Endothelial cell of umbilical vein (primary cell): Measurements from ENCODE around the gene KIAA0753. TPM values are rescaled to one million over a fixed set of nuclear protein-coding genes. Genes with fewer than 3 reads are reported as not detected.

Experiments used
- BruUV-seq: library from RNA; stranded (reverse); fragments of 400-500 nt; replicated peaks from 2 replicates; lab custom pipeline; 2021; lab: Mats Ljungman, UMichigan
- CTCF ChIA-PET: fragments of 300-600, 350-600 bp; sonication (Branson Sonifier 250); formaldehyde crosslinking; loops from one replicate; lab custom pipeline; 2021; ENCODE audit warnings: antibody characterized with exemption, inconsistent platforms; lab: Charles Lee
- POLR2A ChIA-PET: fragments of 300-600, 350-600 bp; sonication (Branson Sonifier 250); formaldehyde crosslinking; loops from one replicate; lab custom pipeline; 2021; ENCODE audit warnings: antibody characterized with exemption, inconsistent platforms; lab: Charles Lee
- DNase-seq: peaks from one replicate; pipeline ENCODE4 v3.0.0-alpha.2; 2011; ENCODE audit warnings: low read depth, low spot score
- FAIRE-seq: peaks from 2 replicates; lab custom pipeline; 2011; peaks lifted over from hg19 to GRCh38; lab: Jason Lieb, UNC
- H2AFZ ChIP-seq: 2 replicates; pipeline ENCODE4 v1.6.0; 2012; ENCODE audit warnings: low read depth, low read length, control low read depth, inconsistent platforms
- H3K27ac ChIP-seq: 2 replicates; pipeline ENCODE4 v1.5.1; 2011; ENCODE audit warnings: low read depth, mild to moderate bottlenecking, control low read depth, low read length, moderate library complexity; ENCODE audit not compliant: insufficient read depth
- H3K27me3 ChIP-seq, 2 experiments: 2 replicates each; pipeline versions ENCODE4 v1.6.0 to v1.6.1; 2011; ENCODE audit warnings: low read length in 2 of 2, mixed read lengths in 1 of 2; ENCODE audit not compliant: control insufficient read depth in 2 of 2, insufficient read depth in 2 of 2
- H3K36me3 ChIP-seq, 2 experiments: 2 replicates in 1 of 2; 3 replicates in 1 of 2; pipeline ENCODE4 v1.5.1; 2011; ENCODE audit warnings: low read length in 2 of 2, mild to moderate bottlenecking in 1 of 2, moderate library complexity in 1 of 2; ENCODE audit not compliant: control insufficient read depth in 2 of 2, insufficient read depth in 2 of 2; ENCODE audit errors: extremely low read depth in 1 of 2
- H3K4me1 ChIP-seq: 3 replicates; pipeline ENCODE4 v1.5.1; 2011; ENCODE audit warnings: mild to moderate bottlenecking, low read length; ENCODE audit not compliant: control insufficient read depth, insufficient read depth; ENCODE audit errors: extremely low read depth
- H3K4me2 ChIP-seq: 2 replicates; pipeline ENCODE4 v1.6.1; 2011; ENCODE audit warnings: low read length, control low read depth, mixed read lengths; ENCODE audit not compliant: insufficient read depth
- H3K4me3 ChIP-seq, 3 experiments: fragments of 200-600 bp in 1 of 3; sonication (generic), shearing (Covaris generic) in 1 of 3; replicated peaks in 1 of 3; 2 replicates each; pipeline ENCODE4 v1.5.1; 2011 to 2016; ENCODE audit warnings: control low read depth in 3 of 3, low read length in 3 of 3, mild to moderate bottlenecking in 2 of 3, inconsistent platforms in 1 of 3, low read depth in 1 of 3, moderate library complexity in 1 of 3; ENCODE audit not compliant: insufficient read depth in 1 of 3
- H3K79me2 ChIP-seq: 2 replicates; pipeline ENCODE4 v1.6.0; 2012; ENCODE audit warnings: low read length, inconsistent platforms; ENCODE audit not compliant: control insufficient read depth, insufficient read depth
- H3K9ac ChIP-seq: replicated peaks from 2 replicates; pipeline ENCODE3; 2011; ENCODE audit warnings: low read length, control low read depth; ENCODE audit not compliant: insufficient read depth; ENCODE audit errors: extremely low read depth
- H3K9me1 ChIP-seq: replicated peaks from 3 replicates; pipeline ENCODE4 v1.6.0; 2011; ENCODE audit warnings: mild to moderate bottlenecking, low read length; ENCODE audit not compliant: control insufficient read depth, insufficient read depth; ENCODE audit errors: extremely low read depth
- H3K9me3 ChIP-seq: replicated peaks from 2 replicates; pipeline ENCODE4 v1.5.1; 2012; ENCODE audit warnings: low read length, inconsistent platforms; ENCODE audit not compliant: control insufficient read depth, insufficient read depth
- H4K20me1 ChIP-seq: replicated peaks from 2 replicates; pipeline ENCODE3; 2011; ENCODE audit warnings: mild to moderate bottlenecking, low read length; ENCODE audit not compliant: control insufficient read depth, insufficient read depth; ENCODE audit errors: extremely low read depth
- FOS ChIP-seq: IDR thresholded peaks from 2 replicates; pipeline ENCODE4 v1.6.1; 2011; ENCODE audit warnings: mild to moderate bottlenecking, low read length, moderate library complexity, borderline replicate concordance; ENCODE audit not compliant: insufficient read depth
- GATA2 ChIP-seq: IDR thresholded peaks from 2 replicates; pipeline ENCODE4 v1.7.0; 2011; ENCODE audit warnings: low read depth, mild to moderate bottlenecking, moderate library complexity, mixed read lengths, low read length; ENCODE audit not compliant: insufficient read length, insufficient read depth
- MAX ChIP-seq: IDR thresholded peaks from 2 replicates; pipeline ENCODE4 v1.6.1; 2011; ENCODE audit not compliant: insufficient read depth, insufficient read length
- POLR2A ChIP-seq: IDR thresholded peaks from 2 replicates; pipeline ENCODE4 v1.6.1; 2012; ENCODE audit warnings: low read depth, mild to moderate bottlenecking, control low read depth, low read length
- dilution Hi-C: fragments of 300-500 bp; cut with MboI; formaldehyde crosslinking; loops from one replicate; pipeline ENCODE4 v1.15.0; 2019; ENCODE audit warnings: low sequenced_read_pairs; ENCODE audit not compliant: extremely low pct_ligation_motif_present
- intact Hi-C: fragments of 100-400 bp; cut with micrococcal nuclease; formaldehyde crosslinking; loops from one replicate; pipeline ENCODE4 v1.10.0; 2022
- polyA plus RNA-seq, 4 experiments: library from polyadenylated mRNA; depleted of rRNA in 3 of 4; stranded (reverse) in 3 of 4; unstranded in 1 of 4; fragments of >200 nt; gene quantifications; 2 replicates each; pipeline versions ENCODE4 v1.2.1 to v1.2.3, GENCODE V29; 2011 to 2012; ENCODE audit warnings: missing spikeins in 1 of 4
- total RNA-seq: library from RNA; stranded (reverse); gene quantifications from 2 replicates; pipeline ENCODE4 v1.2.3, GENCODE V29; 2021
- TF ChIP-seq, protein P1 (sequence below), 2 donors: IDR thresholded peaks; 1 replicate in 1 of 2; 2 replicates in 1 of 2; pipeline ENCODE4 v1.5.1; 2011; ENCODE audit warnings: low read length in 2 of 2, mild to moderate bottlenecking in 2 of 2, moderate library complexity in 2 of 2, control low read depth in 1 of 2, inconsistent platforms in 1 of 2, low read depth in 1 of 2; ENCODE audit not compliant: insufficient read depth in 1 of 2; ENCODE audit errors: extremely low read depth in 1 of 2

Gene KIAA0753
- total and polyA plus RNA-seq, 2 donors (not counting 3 experiments of a cell fraction or from before 2014, with no cell fraction given): 5.3 to 23.9 TPM

- CTCF ChIA-PET: interaction anchor here (5.6 kb wide), 1 partner anchor 124 kb away, joined by 39 read pairs; no protein-coding TSS in a partner anchor
- POLR2A ChIA-PET: no interaction called here
- BruUV-seq: no TSS peak
Measured at GRCh38 chr17:6596511-6596910, 44.0 kb downstream of the KIAA0753 start.

More at GRCh38 chr17:6596511-6596910, 44.0 kb downstream of the KIAA0753 start:
- Histone ChIP-seq H3K4me3 (no peak overlapping the region), H3K9me3 (no peaks in the 10 kb centered on the region), H2AFZ (no peak overlapping the region), H3K36me3 (peaks cover 4 to 26% of the 10 kb centered on the region in 2 experiments), H3K27ac (no peak overlapping the region), H3K4me1 (no peaks in the 10 kb centered on the region), H3K79me2 (no peaks in the 10 kb centered on the region), H3K9ac (no peak overlapping the region), H3K9me1 (no peaks in the 10 kb centered on the region), H3K4me2 (no peak overlapping the region), H4K20me1 (no peaks in the 10 kb centered on the region), H3K27me3 (no peaks in the 10 kb centered on the region)
- TF ChIP-seq, protein P1, sequence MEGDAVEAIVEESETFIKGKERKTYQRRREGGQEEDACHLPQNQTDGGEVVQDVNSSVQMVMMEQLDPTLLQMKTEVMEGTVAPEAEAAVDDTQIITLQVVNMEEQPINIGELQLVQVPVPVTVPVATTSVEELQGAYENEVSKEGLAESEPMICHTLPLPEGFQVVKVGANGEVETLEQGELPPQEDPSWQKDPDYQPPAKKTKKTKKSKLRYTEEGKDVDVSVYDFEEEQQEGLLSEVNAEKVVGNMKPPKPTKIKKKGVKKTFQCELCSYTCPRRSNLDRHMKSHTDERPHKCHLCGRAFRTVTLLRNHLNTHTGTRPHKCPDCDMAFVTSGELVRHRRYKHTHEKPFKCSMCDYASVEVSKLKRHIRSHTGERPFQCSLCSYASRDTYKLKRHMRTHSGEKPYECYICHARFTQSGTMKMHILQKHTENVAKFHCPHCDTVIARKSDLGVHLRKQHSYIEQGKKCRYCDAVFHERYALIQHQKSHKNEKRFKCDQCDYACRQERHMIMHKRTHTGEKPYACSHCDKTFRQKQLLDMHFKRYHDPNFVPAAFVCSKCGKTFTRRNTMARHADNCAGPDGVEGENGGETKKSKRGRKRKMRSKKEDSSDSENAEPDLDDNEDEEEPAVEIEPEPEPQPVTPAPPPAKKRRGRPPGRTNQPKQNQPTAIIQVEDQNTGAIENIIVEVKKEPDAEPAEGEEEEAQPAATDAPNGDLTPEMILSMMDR (IDR thresholded peaks at IDR 0.05; ENCODE audit: extremely low read depth in 1 of 2, insufficient read depth in 1 of 2, low read depth in 1 of 2, low read length in 2 of 2): no peak
- TF ChIP-seq POLR2A (no peak), GATA2 (no peak), FOS (no peak), MAX (no peak)
- FAIRE-seq (no peak), DNase-seq (no peak)
- dilution Hi-C loops: no loop called here
- intact Hi-C loops: no loop called here
